GM10248 (cell line): ENCODE results near the gene MRPS7.

Source experiments
- CTCF ChIA-PET: fragments of 300-600 bp; sonication (Branson Sonifier 250); formaldehyde crosslinking; extraction: SDS; loops from one replicate; lab custom pipeline; 2021; ENCODE audit warnings: antibody characterized with exemption; lab: Yijun Ruan, JAX
- POLR2A ChIA-PET: fragments of 350-650 bp; sonication (Branson Sonifier 250); formaldehyde crosslinking; extraction: SDS; loops from one replicate; lab custom pipeline; 2020; ENCODE audit warnings: antibody characterized with exemption; lab: Yijun Ruan, JAX
- DNase-seq: peaks from one replicate; pipeline ENCODE4 v3.0.0; 2012; ENCODE audit errors: extremely low spot score
- CTCF ChIP-seq: IDR thresholded peaks from 2 replicates; pipeline ENCODE4 v1.5.1; 2012; ENCODE audit warnings: mild to moderate bottlenecking, low read depth; ENCODE audit errors: extremely low read depth, missing control alignments, control extremely low read depth

MRPS7 gene

GRCh38 chr17:75301049-75301448 is 39.4 kb downstream of the MRPS7 start:
- ChIA-PET POLR2A (interaction anchor here (0.7 kb wide), 1 partner anchor 1602 kb away, joined by 6 read pairs; no protein-coding TSS in a partner anchor), CTCF (interaction anchor here (1.1 to 1.9 kb wide), 3 partner anchors 15 to 95 kb away, joined by 3 to 4 read pairs (median 4); no protein-coding TSS in a partner anchor)
- DNase-seq: no peak
- TF ChIP-seq CTCF: no peak

GRCh38 chr17:75301502-75302206 is 40.0 kb downstream of the MRPS7 start:
- ChIA-PET CTCF (interaction anchor here (1.1 to 1.9 kb wide), 3 partner anchors 14 to 94 kb away, joined by 3 to 4 read pairs (median 4); no protein-coding TSS in a partner anchor), POLR2A (no interaction called here)
- TF ChIP-seq CTCF: no peak
- DNase-seq: no peak

GRCh38 chr17:75307957-75308731 is 46.5 kb downstream of the MRPS7 start:
- no peak for DNase-seq
- no peak for TF ChIP-seq CTCF
- POLR2A ChIA-PET: no interaction called here
- CTCF ChIA-PET: interaction anchor here (0.7 to 3.1 kb wide), 6 partner anchors 8 to 89 kb away, joined by 3 to 19 read pairs (median 6); partner anchors contain the start of gene MIF4GD

GRCh38 chr17:75308732-75309629 is 47.3 kb downstream of the MRPS7 start:
- CTCF ChIA-PET: interaction anchor here (0.7 to 3.1 kb wide), 6 partner anchors 8 to 88 kb away, joined by 3 to 19 read pairs (median 6); partner anchors contain the start of gene MIF4GD
- no peak for DNase-seq
- POLR2A ChIA-PET: interaction anchor here (0.8 to 1.1 kb wide), 2 partner anchors 11 to 13 kb away, joined by 3 read pairs; no protein-coding TSS in a partner anchor
- no peak for TF ChIP-seq CTCF

- no peak for TF ChIP-seq CTCF
- ChIA-PET CTCF (interaction anchor here (1.2 to 1.6 kb wide), 2 partner anchors 43 to 89 kb away, joined by 3 to 4 read pairs; partner anchors contain the start of gene MIF4GD), POLR2A (no interaction called here)
- DNase-seq: peak; percentile 64
Measured at GRCh38 chr17:75313941-75314551, 52.4 kb downstream of the MRPS7 start.
